ENCODE results near the gene NOBOX. TPM values are rescaled to one million over a fixed set of nuclear protein-coding genes. Genes with fewer than 3 reads are reported as not detected.

The NOBOX gene
- total RNA-seq, 1 donor from 2014 or later = not detected

Other genes starting within 250 kb of the NOBOX start
- 3.3 TPM for gene CTAGE4, start 220.2 kb downstream of the NOBOX start, total RNA-seq (ENCODE audit: unreplicated experiment)
- 6.1 TPM for gene ARHGEF35, start 207.9 kb downstream of the NOBOX start, total RNA-seq (ENCODE audit: unreplicated experiment)
- gene OR2A42, start 164.1 kb downstream of the NOBOX start, total RNA-seq (ENCODE audit: unreplicated experiment) = 0.08 TPM
- 2.6 TPM for gene OR2A7, start 138.9 kb downstream of the NOBOX start, total RNA-seq (ENCODE audit: unreplicated experiment)
- gene CTAGE8, start 134.4 kb downstream of the NOBOX start, total RNA-seq (ENCODE audit: unreplicated experiment) = 0.80 TPM
- not detected for gene OR2A1, start 91.3 kb downstream of the NOBOX start, total RNA-seq (ENCODE audit: unreplicated experiment)
- 11.9 TPM for gene ARHGEF5, start 48.3 kb downstream of the NOBOX start, total RNA-seq (ENCODE audit: unreplicated experiment)